Activated CD8-positive, alpha-beta T cell treated with anti-CD3 and anti-CD28 coated beads, Interleukin-2, amount 10 ng/mL, durations not matched to agents 7 days and 5 days (primary cell): Measurements from ENCODE around the gene CDK6. TPM values are rescaled to one million over a fixed set of nuclear protein-coding genes. Genes with fewer than 3 reads are reported as not detected.

Experiments used
- ATAC-seq: fragments of 150-1000 bp; cut with Tn5 transposase; one replicate; pipeline ENCODE4 v1.10.0; 2021; ENCODE audit warnings: moderate library complexity
- CTCF ChIA-PET: fragments of 350-600 bp; sonication (Branson Sonifier 250); formaldehyde crosslinking; loops from one replicate; lab custom pipeline; 2021; ENCODE audit warnings: antibody characterized with exemption; lab: Charles Lee
- POLR2A ChIA-PET: fragments of 350-600 bp; sonication (Branson Sonifier 250); formaldehyde crosslinking; loops from one replicate; lab custom pipeline; 2021; ENCODE audit warnings: antibody characterized with exemption; lab: Charles Lee
- DNase-seq: peaks from one replicate; pipeline ENCODE4 v3.0.0-alpha.2; 2020
- H3K27ac Mint-ChIP-seq: one replicate; pipeline ENCODE4 v1.8.0; 2021; ENCODE audit warnings: mild to moderate bottlenecking, mixed read lengths
- H3K27me3 Mint-ChIP-seq: one replicate; pipeline ENCODE4 v1.8.0; 2021; ENCODE audit warnings: low read depth, mixed read lengths
- H3K36me3 Mint-ChIP-seq: one replicate; pipeline ENCODE4 v1.8.0; 2021; ENCODE audit warnings: low read depth, mixed read lengths
- H3K4me1 Mint-ChIP-seq: one replicate; pipeline ENCODE4 v1.8.0; 2021; ENCODE audit warnings: low read depth, mixed read lengths
- H3K4me3 Mint-ChIP-seq: one replicate; pipeline ENCODE4 v1.8.0; 2021; ENCODE audit warnings: mild to moderate bottlenecking, mixed read lengths
- H3K9me3 Mint-ChIP-seq: one replicate; pipeline ENCODE4 v1.8.0; 2022; ENCODE audit warnings: mixed read lengths; ENCODE audit not compliant: insufficient read depth
- total RNA-seq, 2 experiments: library from RNA; stranded (reverse); gene quantifications; one replicate each; pipeline ENCODE4 v1.2.3, GENCODE V29; 2021

CDK6 gene
- total RNA-seq, 2 experiments from 2014 or later: 159 to 160 TPM

- DNase-seq (peak; percentile 90), ATAC-seq (peak; percentile 91)
- H3K9me3 Mint-ChIP-seq: peaks cover 21% of the 10 kb centered on the region
- peak overlapping the region; percentile 22 for H3K4me3 Mint-ChIP-seq
- H3K36me3 Mint-ChIP-seq: peaks cover 90% of the 10 kb centered on the region
- CTCF ChIA-PET: interaction anchor here (0.7 to 1.5 kb wide), 3 partner anchors 45 to 64 kb away, joined by 3 to 7 read pairs (median 7); no protein-coding TSS in a partner anchor
- H3K4me1 Mint-ChIP-seq: peaks cover 92% of the 10 kb centered on the region
- POLR2A ChIA-PET: interaction anchor here (0.7 to 3.3 kb wide), 8 partner anchors 20 to 151 kb away, joined by 3 to 14 read pairs (median 4); partner anchors contain the start of gene CDK6
- no peaks in the 10 kb centered on the region for H3K27me3 Mint-ChIP-seq
- H3K27ac Mint-ChIP-seq: peak overlapping the region; percentile 94
Observed at GRCh38 chr7:92685136-92686042, 151.0 kb downstream of the CDK6 start.

DNA sequence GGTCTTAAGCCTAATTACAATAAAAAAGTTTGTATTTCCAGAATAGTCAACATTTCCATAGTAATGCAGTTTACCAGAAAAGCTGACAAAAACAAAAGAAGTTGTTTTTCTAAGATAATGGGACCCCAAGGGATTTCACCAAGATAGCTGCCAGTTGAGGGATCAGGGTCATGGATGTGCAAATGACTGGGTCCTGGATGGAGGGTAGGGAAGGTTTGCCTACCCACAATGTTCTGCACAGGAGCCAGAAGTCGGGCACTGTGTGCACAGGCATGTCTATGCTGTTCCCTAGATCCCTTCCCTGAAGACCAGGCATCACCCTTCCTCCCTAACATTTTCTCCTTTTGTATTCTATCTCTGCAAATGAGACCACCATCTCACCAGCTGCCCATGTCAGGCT is 152.1 kb downstream of the CDK6 start:
- Mint-ChIP-seq H3K4me3 (peak overlapping the region; percentile 9), H3K27me3 (no peaks in the 10 kb centered on the region), H3K9me3 (peaks cover 15% of the 10 kb centered on the region), H3K27ac (peak overlapping the region; percentile 94), H3K4me1 (peaks cover 85% of the 10 kb centered on the region), H3K36me3 (peaks cover 83% of the 10 kb centered on the region)
- CTCF ChIA-PET: interaction anchor here (0.9 to 1.6 kb wide), 8 partner anchors 18 to 148 kb away, joined by 3 to 7 read pairs (median 5); no protein-coding TSS in a partner anchor
- DNase-seq (no peak), ATAC-seq (no peak)
- POLR2A ChIA-PET: interaction anchor here (1.0 to 3.3 kb wide), 4 partner anchors 19 to 44 kb away, joined by 4 to 14 read pairs (median 4); no protein-coding TSS in a partner anchor

DNA sequence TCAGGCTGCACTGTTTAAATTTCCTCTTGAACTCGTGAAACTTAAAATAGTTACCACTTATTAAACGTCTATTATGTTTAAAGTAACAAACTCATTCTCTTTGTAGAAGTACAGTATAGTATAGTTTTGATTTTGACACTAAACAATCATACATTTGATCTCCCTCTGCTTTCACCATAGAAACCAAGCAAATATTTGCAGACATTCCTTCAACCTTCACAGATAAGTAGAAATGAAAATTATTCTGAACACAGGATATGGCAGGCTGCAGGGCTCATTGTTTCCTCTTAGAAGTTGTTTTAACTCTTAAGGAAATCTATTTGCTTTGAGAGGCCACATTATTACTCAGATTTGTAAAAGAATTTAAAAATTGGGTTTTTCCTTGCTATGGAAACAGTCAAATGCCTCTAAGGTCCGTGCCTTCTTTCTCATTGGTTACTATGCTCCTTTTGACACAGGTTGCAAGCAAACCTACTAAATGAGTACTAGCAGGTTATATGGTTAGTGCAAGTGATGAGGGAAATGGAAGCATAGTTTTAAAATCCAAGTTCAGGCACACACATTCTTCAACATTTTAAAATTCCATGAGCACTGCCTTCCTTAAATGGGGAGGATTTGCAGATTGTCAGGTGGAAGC is 153.4 kb downstream of the CDK6 start:
- Mint-ChIP-seq H3K4me3 (peak overlapping the region; percentile 0), H3K27me3 (no peaks in the 10 kb centered on the region), H3K4me1 (peaks cover 88% of the 10 kb centered on the region), H3K36me3 (peaks cover 83% of the 10 kb centered on the region), H3K27ac (peak overlapping the region; percentile 94), H3K9me3 (peaks cover 15% of the 10 kb centered on the region)
- ChIA-PET CTCF (interaction anchor here (0.6 to 1.6 kb wide), 4 partner anchors 19 to 149 kb away, joined by 3 to 7 read pairs (median 4); no protein-coding TSS in a partner anchor), POLR2A (interaction anchor here (1.0 to 3.3 kb wide), 4 partner anchors 18 to 357 kb away, joined by 3 to 14 read pairs (median 6); no protein-coding TSS in a partner anchor)
- DNase-seq: no peak
- peak; percentile 52 for ATAC-seq

DNA sequence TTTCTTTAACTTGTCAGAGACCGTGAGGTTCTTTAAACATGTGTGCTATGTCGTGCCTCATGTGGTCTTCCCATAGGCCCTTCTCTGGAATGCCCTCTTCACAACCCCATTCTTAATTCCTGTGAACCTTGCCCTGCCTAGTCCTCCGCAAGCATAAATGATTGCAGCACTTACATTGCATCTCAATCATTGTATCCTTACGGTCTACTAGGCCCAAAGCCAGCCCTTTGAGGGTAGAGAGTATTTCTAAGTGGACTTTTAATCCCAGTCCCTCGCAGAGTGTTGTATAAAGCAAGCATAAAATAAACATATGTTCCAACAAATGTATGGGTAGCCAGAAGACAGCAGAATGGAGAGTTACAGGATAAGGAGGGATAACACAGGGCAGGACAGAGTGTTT is 154.0 kb downstream of the CDK6 start:
- peaks cover 84% of the 10 kb centered on the region for H3K4me1 Mint-ChIP-seq
- ATAC-seq (no peak), DNase-seq (no peak)
- CTCF ChIA-PET: interaction anchor here (1.6 kb wide), 1 partner anchor 16 kb away, joined by 3 read pairs; no protein-coding TSS in a partner anchor
- H3K27me3 Mint-ChIP-seq: no peaks in the 10 kb centered on the region
- POLR2A ChIA-PET: no interaction called here
- H3K27ac Mint-ChIP-seq: peak overlapping the region; percentile 85
- H3K36me3 Mint-ChIP-seq: peaks cover 79% of the 10 kb centered on the region
- peaks cover 8% of the 10 kb centered on the region for H3K9me3 Mint-ChIP-seq
- H3K4me3 Mint-ChIP-seq: no peak overlapping the region

DNA sequence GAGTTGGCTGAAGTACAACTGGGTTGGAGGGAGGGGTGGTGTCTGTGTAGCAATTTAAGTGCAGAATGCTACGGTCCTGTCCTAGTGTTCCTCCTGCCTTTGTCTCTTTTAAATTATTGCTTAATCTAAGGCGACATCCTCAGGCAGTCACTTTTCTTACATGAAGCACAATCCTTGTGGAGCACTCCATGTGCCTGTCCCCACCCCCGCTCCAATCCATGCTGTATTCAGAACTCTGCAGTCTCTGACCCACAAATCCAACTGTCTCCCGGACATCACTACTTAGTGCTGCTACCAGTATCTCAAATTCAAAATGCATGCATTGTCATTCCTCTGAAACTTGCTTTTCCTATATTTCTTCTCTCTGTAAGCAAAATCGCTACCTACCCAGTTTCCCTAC is 154.7 kb downstream of the CDK6 start:
- peak overlapping the region; percentile 85 for H3K27ac Mint-ChIP-seq
- H3K4me3 Mint-ChIP-seq: no peak overlapping the region
- H3K9me3 Mint-ChIP-seq: peaks cover 5% of the 10 kb centered on the region
- H3K4me1 Mint-ChIP-seq: peaks cover 78% of the 10 kb centered on the region
- DNase-seq (no peak), ATAC-seq (no peak)
- H3K27me3 Mint-ChIP-seq: no peaks in the 10 kb centered on the region
- ChIA-PET CTCF (interaction anchor here (0.7 to 1.6 kb wide), 6 partner anchors 16 to 151 kb away, joined by 3 to 6 read pairs (median 3); no protein-coding TSS in a partner anchor), POLR2A (interaction anchor here (1.6 kb wide), 1 partner anchor 9 kb away, joined by 3 read pairs; no protein-coding TSS in a partner anchor)
- peaks cover 76% of the 10 kb centered on the region for H3K36me3 Mint-ChIP-seq

GRCh38 chr7:92680442-92680841 is 155.9 kb downstream of the CDK6 start:
- peaks cover 70% of the 10 kb centered on the region for H3K4me1 Mint-ChIP-seq
- no peak for DNase-seq
- ATAC-seq: no peak
- H3K27me3 Mint-ChIP-seq: no peaks in the 10 kb centered on the region
- peaks cover 70% of the 10 kb centered on the region for H3K36me3 Mint-ChIP-seq
- peak overlapping the region; percentile 85 for H3K27ac Mint-ChIP-seq
- ChIA-PET CTCF (interaction anchor here (0.6 to 1.6 kb wide), 6 partner anchors 10 to 159 kb away, joined by 3 to 6 read pairs (median 3); no protein-coding TSS in a partner anchor), POLR2A (interaction anchor here (0.9 to 1.6 kb wide), 3 partner anchors 9 to 156 kb away, joined by 3 to 4 read pairs (median 3); partner anchors contain the start of gene CDK6)
- peaks cover 5% of the 10 kb centered on the region for H3K9me3 Mint-ChIP-seq
- H3K4me3 Mint-ChIP-seq: no peak overlapping the region

- H3K36me3 Mint-ChIP-seq: peaks cover 65% of the 10 kb centered on the region
- DNase-seq (no peak), ATAC-seq (no peak)
- H3K27me3 Mint-ChIP-seq: no peaks in the 10 kb centered on the region
- POLR2A ChIA-PET: no interaction called here
- peaks cover 5% of the 10 kb centered on the region for H3K9me3 Mint-ChIP-seq
- peak overlapping the region; percentile 55 for H3K27ac Mint-ChIP-seq
- H3K4me1 Mint-ChIP-seq: peaks cover 54% of the 10 kb centered on the region
- CTCF ChIA-PET: no interaction called here
- no peak overlapping the region for H3K4me3 Mint-ChIP-seq
Observed at GRCh38 chr7:92678291-92678920, 158.0 kb downstream of the CDK6 start.

DNA sequence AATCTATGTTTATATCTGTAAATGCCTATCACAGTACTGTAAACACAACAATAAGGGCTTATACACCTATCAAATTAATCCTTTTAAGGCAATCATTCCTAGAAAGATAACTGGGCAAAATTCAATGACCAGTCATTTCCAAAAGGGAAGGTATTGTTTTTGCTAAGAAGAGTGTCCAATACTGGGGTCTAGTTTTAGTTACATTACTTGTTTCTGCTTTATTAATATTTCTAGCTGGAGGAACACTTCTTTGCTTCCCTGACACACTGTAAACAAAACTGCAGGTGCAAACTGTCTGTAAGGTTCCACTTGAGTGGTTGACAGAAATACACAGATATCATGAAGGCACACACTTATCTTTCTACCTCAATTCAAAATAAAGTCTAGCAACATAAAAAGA is 162.0 kb downstream of the CDK6 start:
- ATAC-seq (no peak), DNase-seq (no peak)
- CTCF ChIA-PET: interaction anchor here (1.6 kb wide), 1 partner anchor 10 kb away, joined by 8 read pairs; no protein-coding TSS in a partner anchor
- Mint-ChIP-seq H3K4me3 (no peak overlapping the region), H3K4me1 (peaks cover 59% of the 10 kb centered on the region), H3K27ac (peak overlapping the region; percentile 1), H3K27me3 (no peaks in the 10 kb centered on the region), H3K36me3 (peaks cover 74% of the 10 kb centered on the region), H3K9me3 (peaks cover 9% of the 10 kb centered on the region)
- POLR2A ChIA-PET: no interaction called here

GRCh38 chr7:92671505-92672169 is 164.7 kb downstream of the CDK6 start:
- ChIA-PET CTCF (no interaction called here), POLR2A (interaction anchor here (0.6 to 1.0 kb wide), 2 partner anchors 9 to 168 kb away, joined by 3 read pairs; no protein-coding TSS in a partner anchor)
- peak overlapping the region; percentile 32 for H3K4me3 Mint-ChIP-seq
- H3K27me3 Mint-ChIP-seq: no peaks in the 10 kb centered on the region
- peaks cover 75% of the 10 kb centered on the region for H3K36me3 Mint-ChIP-seq
- no peak for DNase-seq
- H3K4me1 Mint-ChIP-seq: peaks cover 47% of the 10 kb centered on the region
- H3K9me3 Mint-ChIP-seq: peaks cover 4% of the 10 kb centered on the region
- peak overlapping the region; percentile 78 for H3K27ac Mint-ChIP-seq
- peak; percentile 64 for ATAC-seq

- peak overlapping the region; percentile 78 for H3K27ac Mint-ChIP-seq
- peaks cover 52% of the 10 kb centered on the region for H3K4me1 Mint-ChIP-seq
- peaks cover 81% of the 10 kb centered on the region for H3K36me3 Mint-ChIP-seq
- ATAC-seq (no peak), DNase-seq (no peak)
- peaks cover 11% of the 10 kb centered on the region for H3K9me3 Mint-ChIP-seq
- H3K4me3 Mint-ChIP-seq: peak overlapping the region; percentile 32
- ChIA-PET POLR2A (no interaction called here), CTCF (no interaction called here)
- H3K27me3 Mint-ChIP-seq: no peaks in the 10 kb centered on the region
Observed at GRCh38 chr7:92670204-92670851, 166.0 kb downstream of the CDK6 start.
